ENCODE measurements around the gene RPS8. TPM values are rescaled to one million over a fixed set of nuclear protein-coding genes. Genes with fewer than 3 reads are reported as not detected.
"Not testable (repeated sequence)": the region's sequence is repeated elsewhere in the genome, so short reads cannot be mapped to it uniquely, and the experiment has no call there.

Gene RPS8
- total RNA-seq, 4 donors from 2014 or later, result 1,157 to 3,010 (median 2,305) TPM

GRCh38 chr1:44810101-44810761 is 34.9 kb downstream of the RPS8 start:
- Histone ChIP-seq H3K27ac (peak overlapping the region; percentile 95 to 99 (median 96)), H3K27me3 (no peaks in the 10 kb centered on the region), H3K4me3 (no peak overlapping the region), H3K9me3 (no peaks in the 10 kb centered on the region), H3K36me3 (peaks cover 0 to 14% of the 10 kb centered on the region in 2 donors), H3K4me1 (peaks cover 17 to 96% (median 71%) of the 10 kb centered on the region in 3 donors)
- TF ChIP-seq EP300 (IDR thresholded peaks at IDR 0.05) (no peak), POLR2AphosphoS5 (IDR thresholded peaks at IDR 0.05) (no peak), CTCF (IDR thresholded peaks at IDR 0.05) (no peak)
- WGBS, 2 donors (ENCODE audit: low coverage in 1 of 2), result 23% methylated on average over 4 of the region's 12 CpGs; no CpG with 5 or more reads in 1 of the 2 donors
- ATAC-seq, result no peak

DNA sequence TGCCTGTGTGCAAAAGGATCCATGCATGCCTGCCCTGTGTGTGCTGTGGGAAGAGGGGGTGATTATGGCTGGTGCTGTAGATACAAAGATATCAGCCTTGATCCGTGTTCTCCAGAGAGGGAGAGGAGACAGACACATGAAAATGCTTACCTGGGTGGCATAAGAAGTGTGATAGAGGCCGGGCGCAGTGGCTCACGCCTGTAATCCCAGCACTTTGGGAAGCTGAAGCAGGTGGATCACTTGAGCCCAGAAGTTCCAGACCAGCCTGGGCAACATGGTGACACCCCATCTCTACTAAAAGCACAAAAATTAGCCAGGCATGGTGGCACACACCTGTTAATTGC is 35.4 kb downstream of the RPS8 start:
- Histone ChIP-seq H3K27ac (peak overlapping the region in 3 of 4 donors; percentile 96 to 99 (median 97)), H3K4me1 (peaks cover 17 to 91% (median 71%) of the 10 kb centered on the region in 3 donors)
- H3K9me3 ChIP-seq, H3K36me3 ChIP-seq, H3K27me3 ChIP-seq, ATAC-seq, H3K4me3 ChIP-seq: not testable (repeated sequence)
- WGBS, 2 donors (ENCODE audit: low coverage in 1 of 2), result 57% methylated on average over 1 of the region's 4 CpGs; no CpG with 5 or more reads in 1 of the 2 donors

DNA sequence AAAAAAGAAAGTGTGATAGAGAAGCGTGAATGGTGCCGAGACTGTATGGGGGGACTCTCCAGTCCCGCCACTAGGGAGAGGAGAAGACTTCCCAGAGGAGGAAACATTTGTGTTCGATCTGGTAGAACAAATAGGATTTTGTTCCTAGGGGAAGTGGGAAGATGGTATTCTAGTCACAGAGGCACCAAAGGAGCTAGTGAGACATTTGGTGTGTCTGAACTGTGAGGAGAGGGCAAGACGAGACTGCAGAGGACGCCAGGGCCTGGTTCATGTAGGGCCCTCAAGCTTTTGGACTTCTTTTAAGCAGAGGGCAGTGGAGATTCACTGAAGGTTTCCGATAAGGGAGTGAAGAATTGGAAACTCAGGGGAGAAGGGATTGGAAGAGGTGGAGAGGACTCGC is 35.9 kb downstream of the RPS8 start:
- TF ChIP-seq EP300 (IDR thresholded peaks at IDR 0.05) (no peak), POLR2A (IDR thresholded peaks at IDR 0.05) (no peak), CTCF (IDR thresholded peaks at IDR 0.05) (no peak), POLR2AphosphoS5 (IDR thresholded peaks at IDR 0.05) (no peak)
- Histone ChIP-seq H3K27me3 (no peaks in the 10 kb centered on the region), H3K9me3 (no peaks in the 10 kb centered on the region), H3K27ac (peak overlapping the region in 3 of 4 donors; percentile 95 to 97 (median 96)), H3K4me3 (no peak overlapping the region), H3K4me1 (peaks cover 15 to 86% (median 67%) of the 10 kb centered on the region in 3 donors), H3K36me3 (peaks cover 0 to 4% of the 10 kb centered on the region in 2 donors)
- ATAC-seq, result no peak
- WGBS, 2 donors (ENCODE audit: low coverage in 1 of 2), result 61 to 66% methylated on average over 5 to 7 of the region's 8 CpGs

DNA sequence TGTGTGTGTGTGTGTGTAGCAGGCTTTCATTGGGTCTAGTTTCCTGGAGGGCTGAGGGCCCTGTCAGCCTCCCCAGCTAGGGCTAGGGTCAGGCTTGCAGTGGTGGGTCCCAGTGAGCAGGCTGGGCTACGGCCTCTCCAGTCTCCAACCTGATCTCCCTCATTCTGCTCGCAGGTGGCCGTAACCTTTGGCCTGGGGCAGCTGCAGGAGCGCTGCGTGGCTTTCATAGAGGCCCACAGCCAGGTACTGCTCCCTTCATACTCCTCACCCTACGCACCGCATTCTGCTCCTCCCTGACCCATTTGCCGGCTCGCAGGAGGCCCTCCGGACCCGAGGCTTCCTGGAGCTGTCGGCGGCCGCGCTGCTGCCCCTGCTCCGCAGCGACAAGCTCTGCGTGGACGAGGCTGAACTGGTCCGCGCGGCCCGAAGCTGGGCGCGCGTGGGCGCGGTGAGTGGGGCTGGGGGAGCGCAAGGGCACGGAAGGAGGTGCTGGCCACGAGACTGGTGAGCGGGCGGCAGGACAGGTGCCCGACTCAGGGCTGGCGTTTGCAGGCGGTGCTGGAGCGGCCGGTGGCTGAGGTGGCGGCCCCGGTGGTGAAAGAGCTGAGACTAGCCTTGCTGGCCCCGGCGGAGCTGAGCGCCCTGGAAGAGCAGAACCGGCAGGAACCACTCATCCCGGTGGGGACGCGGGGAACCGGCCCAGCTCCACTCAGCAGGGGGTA is 37.6 kb downstream of the RPS8 start:
- ATAC-seq, result no peak
- H3K9me3 ChIP-seq, result no peaks in the 10 kb centered on the region
- no peaks in the 10 kb centered on the region for H3K27me3 ChIP-seq
- peak overlapping the region; percentile 73 to 97 (median 96) for H3K27ac ChIP-seq
- H3K4me3 ChIP-seq, result peak overlapping the region; percentile 43 to 64
- no peaks in the 10 kb centered on the region for H3K36me3 ChIP-seq
- WGBS, 2 donors (ENCODE audit: low coverage in 1 of 2), result no CpG with 5 or more reads among the region's 48 CpGs
- TF ChIP-seq POLR2AphosphoS5 (IDR thresholded peaks at IDR 0.05) (no peak), POLR2A (IDR thresholded peaks at IDR 0.05) (no peak), CTCF (IDR thresholded peaks at IDR 0.05) (no peak), EP300 (IDR thresholded peaks at IDR 0.05) (no peak)
- H3K4me1 ChIP-seq, result peaks cover 7 to 69% (median 49%) of the 10 kb centered on the region in 3 donors

DNA sequence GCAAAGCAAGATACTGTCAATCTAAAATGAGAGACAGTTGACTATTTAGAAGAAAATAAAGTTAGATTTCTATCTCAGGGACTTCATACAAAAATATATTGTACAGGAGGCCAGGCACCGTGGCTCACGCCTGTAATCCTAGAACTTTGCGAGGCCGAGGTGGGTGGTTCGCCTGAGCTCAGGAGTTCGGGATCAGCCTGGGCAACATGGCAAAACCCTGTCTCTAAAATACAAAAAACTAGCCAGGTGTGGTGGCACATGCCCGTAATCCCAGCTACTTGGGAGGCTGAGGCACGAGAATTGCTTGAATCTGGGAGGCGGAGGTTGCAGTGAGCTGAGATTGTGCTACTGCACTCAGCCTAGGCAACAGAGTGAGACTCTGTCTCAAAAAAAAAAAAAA is 40.6 kb downstream of the RPS8 start:
- not testable (repeated sequence) for H3K27me3 ChIP-seq, H3K36me3 ChIP-seq, ATAC-seq, H3K9me3 ChIP-seq, H3K27ac ChIP-seq, H3K4me3 ChIP-seq
- WGBS, 2 donors (ENCODE audit: low coverage in 1 of 2), result 85% methylated on average over 8 of the region's 9 CpGs; no CpG with 5 or more reads in 1 of the 2 donors
- peaks cover 0 to 59% (median 28%) of the 10 kb centered on the region in 3 donors for H3K4me1 ChIP-seq

DNA sequence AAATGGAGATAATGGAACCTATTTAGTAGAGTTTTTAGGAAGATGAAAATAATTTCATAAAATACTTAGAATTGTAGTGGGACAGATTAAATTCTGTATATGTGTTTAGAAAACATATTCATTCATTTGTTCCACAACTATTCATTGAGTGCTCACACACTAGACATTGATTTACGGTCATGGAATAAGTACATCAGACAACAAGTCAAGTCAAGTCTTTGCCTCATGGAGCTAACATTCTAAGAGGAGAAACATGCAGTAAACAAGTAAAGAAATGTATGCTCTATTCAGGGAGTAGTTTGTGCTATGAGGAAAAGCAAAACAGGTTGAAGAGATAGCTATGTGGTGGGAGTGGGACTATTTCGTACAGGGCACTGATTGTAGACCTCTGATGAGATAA is 42.0 kb downstream of the RPS8 start:
- no peak for ATAC-seq
- TF ChIP-seq EP300 (IDR thresholded peaks at IDR 0.05) (no peak), CTCF (IDR thresholded peaks at IDR 0.05) (no peak), POLR2A (IDR thresholded peaks at IDR 0.05) (no peak), POLR2AphosphoS5 (IDR thresholded peaks at IDR 0.05) (no peak)
- WGBS, 2 donors (ENCODE audit: low coverage in 1 of 2), result 73 to 94% methylated on average over 2 of the region's 2 CpGs

More for the DNA sequence above, 42.0 kb downstream of the RPS8 start:
- H3K4me1 ChIP-seq, result peaks cover 0 to 53% (median 24%) of the 10 kb centered on the region in 3 donors
- H3K36me3 ChIP-seq, result no peaks in the 10 kb centered on the region
- H3K4me3 ChIP-seq, result no peak overlapping the region
- no peak overlapping the region for H3K27ac ChIP-seq
- H3K27me3 ChIP-seq, result no peaks in the 10 kb centered on the region
- H3K9me3 ChIP-seq, result no peaks in the 10 kb centered on the region
